OCI-LY3 (cell line): ENCODE measurements around the gene ARL2BP.

Source experiments
- EZH2phosphoT487 ChIP-seq: fragments of 200-600 bp; shearing (Covaris generic); IDR thresholded peaks from 2 replicates; pipeline ENCODE4 v1.6.1; 2018; ENCODE audit warnings: antibody characterized with exemption, mixed run types, low read depth
- TF ChIP-seq, protein P1 (sequence below): fragments of 200-600, 300-600 bp; sonication (generic); IDR thresholded peaks from 2 replicates; pipeline ENCODE4 v1.5.1; 2014; ENCODE audit warnings: antibody characterized with exemption, low read length, low read depth

DNA sequence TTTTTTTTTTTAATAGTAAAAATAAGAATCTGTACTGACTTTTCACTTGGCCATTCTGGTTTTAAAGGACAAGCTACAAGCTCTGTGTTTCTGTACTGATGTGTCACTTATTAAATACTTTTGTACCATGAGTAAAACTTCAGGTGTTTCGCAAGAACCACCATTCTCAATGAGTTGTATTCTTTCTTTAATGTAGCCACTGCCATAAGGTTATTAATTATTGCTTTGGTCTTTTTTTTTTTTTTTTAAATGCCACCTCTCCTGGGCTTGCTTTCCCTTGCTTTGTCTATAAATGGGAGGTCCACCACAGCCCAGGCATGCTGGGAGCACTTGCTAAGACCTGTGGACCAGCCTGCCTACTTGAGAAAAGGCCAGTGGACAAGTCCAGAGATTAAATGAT lies 8.4 kb downstream of the ARL2BP start:
- TF ChIP-seq, protein P1, sequence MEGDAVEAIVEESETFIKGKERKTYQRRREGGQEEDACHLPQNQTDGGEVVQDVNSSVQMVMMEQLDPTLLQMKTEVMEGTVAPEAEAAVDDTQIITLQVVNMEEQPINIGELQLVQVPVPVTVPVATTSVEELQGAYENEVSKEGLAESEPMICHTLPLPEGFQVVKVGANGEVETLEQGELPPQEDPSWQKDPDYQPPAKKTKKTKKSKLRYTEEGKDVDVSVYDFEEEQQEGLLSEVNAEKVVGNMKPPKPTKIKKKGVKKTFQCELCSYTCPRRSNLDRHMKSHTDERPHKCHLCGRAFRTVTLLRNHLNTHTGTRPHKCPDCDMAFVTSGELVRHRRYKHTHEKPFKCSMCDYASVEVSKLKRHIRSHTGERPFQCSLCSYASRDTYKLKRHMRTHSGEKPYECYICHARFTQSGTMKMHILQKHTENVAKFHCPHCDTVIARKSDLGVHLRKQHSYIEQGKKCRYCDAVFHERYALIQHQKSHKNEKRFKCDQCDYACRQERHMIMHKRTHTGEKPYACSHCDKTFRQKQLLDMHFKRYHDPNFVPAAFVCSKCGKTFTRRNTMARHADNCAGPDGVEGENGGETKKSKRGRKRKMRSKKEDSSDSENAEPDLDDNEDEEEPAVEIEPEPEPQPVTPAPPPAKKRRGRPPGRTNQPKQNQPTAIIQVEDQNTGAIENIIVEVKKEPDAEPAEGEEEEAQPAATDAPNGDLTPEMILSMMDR = no peak
- no peak for TF ChIP-seq EZH2phosphoT487
